GM06990 (cell line): ENCODE measurements around the gene PPP1R13B.

Experiments used
- DNase-seq: peaks from one replicate; pipeline ENCODE4 v3.0.0-alpha.2; 2011; ENCODE audit not compliant: insufficient read length; ENCODE audit errors: extremely low read depth
- H3K27me3 ChIP-seq: replicated peaks from 2 replicates; pipeline ENCODE4 v1.6.0; 2011; ENCODE audit warnings: low read length; ENCODE audit not compliant: control insufficient read depth, insufficient read depth
- H3K36me3 ChIP-seq: 2 replicates; pipeline ENCODE4 v1.5.1; 2011; ENCODE audit warnings: low read length; ENCODE audit not compliant: control insufficient read depth, insufficient read depth
- H3K4me3 ChIP-seq: replicated peaks from 2 replicates; pipeline ENCODE4 v1.5.1; 2011; ENCODE audit warnings: low read depth, mild to moderate bottlenecking, control low read depth, low read length
- CTCF ChIP-seq: IDR thresholded peaks from 2 replicates; pipeline ENCODE4 v1.5.1; 2011; ENCODE audit warnings: low read length, control low read depth, mild to moderate bottlenecking, inconsistent platforms; ENCODE audit not compliant: insufficient read depth, poor library complexity, severe bottlenecking

PPP1R13B gene

GRCh38 chr14:103834956-103835355 lies 12.4 kb downstream of the PPP1R13B start:
- H3K4me3 ChIP-seq = no peak overlapping the region
- TF ChIP-seq CTCF = no peak
- H3K27me3 ChIP-seq = no peaks in the 10 kb centered on the region
- DNase-seq = no peak
- H3K36me3 ChIP-seq = no peaks in the 10 kb centered on the region

- no peak for DNase-seq
- TF ChIP-seq CTCF = no peak
- Histone ChIP-seq H3K4me3 (no peak overlapping the region), H3K36me3 (no peaks in the 10 kb centered on the region), H3K27me3 (no peaks in the 10 kb centered on the region)
These were observed 13.7 kb downstream of the PPP1R13B start for GRCh38 chr14:103833711-103834110.

GRCh38 chr14:103832046-103832445 lies 15.3 kb downstream of the PPP1R13B start:
- DNase-seq = no peak
- Histone ChIP-seq H3K4me3 (no peak overlapping the region), H3K27me3 (no peaks in the 10 kb centered on the region), H3K36me3 (no peaks in the 10 kb centered on the region)
- TF ChIP-seq CTCF = no peak

- no peaks in the 10 kb centered on the region for H3K27me3 ChIP-seq
- DNase-seq = no peak
- TF ChIP-seq CTCF = no peak
- no peaks in the 10 kb centered on the region for H3K36me3 ChIP-seq
- no peak overlapping the region for H3K4me3 ChIP-seq
These were observed 16.7 kb downstream of the PPP1R13B start for GRCh38 chr14:103830511-103831270.

- no peak for DNase-seq
- no peak for TF ChIP-seq CTCF
- no peaks in the 10 kb centered on the region for H3K27me3 ChIP-seq
- no peaks in the 10 kb centered on the region for H3K36me3 ChIP-seq
- no peak overlapping the region for H3K4me3 ChIP-seq
These were observed 18.9 kb downstream of the PPP1R13B start for GRCh38 chr14:103828315-103828967.

GRCh38 chr14:103825101-103825500 lies 22.3 kb downstream of the PPP1R13B start:
- no peaks in the 10 kb centered on the region for H3K27me3 ChIP-seq
- no peaks in the 10 kb centered on the region for H3K36me3 ChIP-seq
- TF ChIP-seq CTCF = no peak
- no peak overlapping the region for H3K4me3 ChIP-seq
- no peak for DNase-seq
